Astrocyte (in vitro differentiated cells and primary cell): Measurements from ENCODE around the gene RPS27A. TPM values are rescaled to one million over a fixed set of nuclear protein-coding genes. Genes with fewer than 3 reads are reported as not detected.

Source experiments
- DNase-seq: peaks from one replicate; pipeline ENCODE4 v3.0.0-alpha.2; 2010; ENCODE audit warnings: low read depth
- FAIRE-seq: peaks from 2 replicates; lab custom pipeline; 2011; peaks lifted over from hg19 to GRCh38; lab: Jason Lieb, UNC
- H2AFZ ChIP-seq: 2 replicates; pipeline ENCODE4 v1.6.0; 2012; ENCODE audit warnings: low read depth, low read length, inconsistent platforms
- H3K27ac ChIP-seq: 2 replicates; pipeline ENCODE4 v1.5.1; 2011; ENCODE audit warnings: low read depth, low read length, inconsistent platforms
- H3K27me3 ChIP-seq: 2 replicates; pipeline ENCODE4 v1.6.0; 2011; ENCODE audit warnings: low read length, inconsistent platforms; ENCODE audit not compliant: insufficient read depth
- H3K36me3 ChIP-seq: 2 replicates; pipeline ENCODE4 v1.5.1; 2011; ENCODE audit warnings: low read length, inconsistent platforms; ENCODE audit not compliant: insufficient read depth
- H3K4me1 ChIP-seq: 2 replicates; pipeline ENCODE4 v1.5.1; 2011; ENCODE audit warnings: low read length, inconsistent platforms; ENCODE audit not compliant: insufficient read depth
- H3K4me2 ChIP-seq: 2 replicates; pipeline ENCODE4 v1.6.0; 2012; ENCODE audit warnings: low read length, inconsistent platforms
- H3K4me3 ChIP-seq: 2 replicates; pipeline ENCODE4 v1.5.1; 2011; ENCODE audit warnings: low read depth, mild to moderate bottlenecking, low read length, inconsistent platforms; ENCODE audit not compliant: insufficient read depth
- H3K79me2 ChIP-seq: 2 replicates; pipeline ENCODE4 v1.6.0; 2012; ENCODE audit warnings: mild to moderate bottlenecking, low read length, inconsistent platforms; ENCODE audit not compliant: insufficient read depth
- H3K9ac ChIP-seq: 2 replicates; pipeline ENCODE4 v1.6.0; 2012; ENCODE audit warnings: mild to moderate bottlenecking, low read length, inconsistent platforms
- H3K9me3 ChIP-seq: 2 replicates; pipeline ENCODE4 v1.5.1; 2012; ENCODE audit warnings: low read depth, mild to moderate bottlenecking, low read length, inconsistent platforms; ENCODE audit not compliant: insufficient read depth
- H4K20me1 ChIP-seq: 2 replicates; pipeline ENCODE4 v1.6.0; 2012; ENCODE audit warnings: low read length, inconsistent platforms; ENCODE audit not compliant: insufficient read depth
- H3K27ac Mint-ChIP-seq: one replicate; pipeline ENCODE4 v1.8.0; 2021; ENCODE audit warnings: mild to moderate bottlenecking, mixed read lengths; ENCODE audit not compliant: unreplicated experiment
- H3K27me3 Mint-ChIP-seq: one replicate; pipeline ENCODE4 v1.8.0; 2021; ENCODE audit warnings: low read depth, mixed read lengths; ENCODE audit not compliant: unreplicated experiment
- H3K36me3 Mint-ChIP-seq: one replicate; pipeline ENCODE4 v1.8.0; 2021; ENCODE audit warnings: low read depth, mixed read lengths; ENCODE audit not compliant: unreplicated experiment
- H3K4me1 Mint-ChIP-seq: one replicate; pipeline ENCODE4 v1.8.0; 2021; ENCODE audit warnings: low read depth, mixed read lengths; ENCODE audit not compliant: unreplicated experiment
- H3K4me3 Mint-ChIP-seq: one replicate; pipeline ENCODE4 v1.8.0; 2021; ENCODE audit warnings: mild to moderate bottlenecking, moderate library complexity, mixed read lengths; ENCODE audit not compliant: unreplicated experiment
- H3K9me3 Mint-ChIP-seq: one replicate; pipeline ENCODE4 v1.8.0; 2021; ENCODE audit warnings: mild to moderate bottlenecking, mixed read lengths; ENCODE audit not compliant: unreplicated experiment
- CTCF ChIP-seq: IDR thresholded peaks from 2 replicates; pipeline ENCODE4 v1.5.1; 2011; ENCODE audit warnings: low read depth, mild to moderate bottlenecking, inconsistent platforms, low read length, moderate library complexity; ENCODE audit not compliant: insufficient read depth
- EZH2 ChIP-seq: IDR thresholded peaks from 2 replicates; pipeline ENCODE4 v1.6.1; 2012; ENCODE audit warnings: mild to moderate bottlenecking, low read length, inconsistent platforms; ENCODE audit not compliant: insufficient read depth
- total RNA-seq: library from RNA; stranded (reverse); gene quantifications from 2 replicates; pipeline ENCODE4 v1.2.1, GENCODE V29; 2021

Gene RPS27A
- total RNA-seq, 1 donor from 2014 or later: 840 TPM

DNA sequence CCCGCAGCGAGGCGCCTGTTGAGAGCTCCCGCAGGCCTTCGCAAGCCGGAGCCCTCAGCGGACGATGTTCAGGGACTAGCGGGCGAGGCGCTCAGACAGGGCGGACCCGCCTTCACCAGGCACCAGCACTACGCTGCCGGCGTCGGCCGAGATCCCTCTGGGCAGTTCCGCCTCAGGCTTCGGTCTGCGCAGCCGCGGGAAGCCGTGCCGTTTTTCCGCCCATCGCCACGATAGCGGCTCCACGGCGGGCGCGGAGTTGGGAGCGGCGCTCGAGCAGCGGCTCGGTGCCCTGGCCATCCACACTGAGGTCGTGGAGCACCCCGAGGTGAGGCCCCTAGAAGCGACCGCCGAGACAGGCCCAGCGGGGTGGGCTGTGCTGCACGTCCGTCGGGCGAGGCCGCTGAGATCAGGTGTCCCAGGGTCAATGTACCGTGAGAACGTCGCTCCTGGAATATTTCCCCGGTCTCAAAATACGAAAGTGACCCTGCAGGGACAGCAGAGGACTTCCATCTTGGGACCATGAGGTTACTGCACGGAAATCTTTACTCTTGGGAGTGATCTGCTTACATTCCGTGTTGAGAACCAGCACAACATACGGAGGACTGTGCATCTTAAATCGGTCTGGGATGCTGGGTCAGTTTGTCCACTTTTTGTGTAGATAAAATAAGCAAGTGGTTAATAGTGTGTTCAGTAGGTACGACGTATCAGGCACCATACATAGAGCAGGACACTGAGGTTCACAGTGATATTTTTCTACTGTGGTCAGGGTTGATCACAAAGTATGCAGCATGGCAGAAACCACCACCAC is 49.8 kb downstream of the RPS27A start:
- peak; percentile 80 for DNase-seq
- H3K27me3 Mint-ChIP-seq: no peaks in the 10 kb centered on the region
- Histone ChIP-seq H3K4me3 (peak overlapping the region; percentile 81), H3K27me3 (no peaks in the 10 kb centered on the region), H2AFZ (peak overlapping the region; percentile 91), H3K9ac (peak overlapping the region; percentile 85), H4K20me1 (no peaks in the 10 kb centered on the region), H3K36me3 (no peaks in the 10 kb centered on the region), H3K4me1 (peaks cover 9% of the 10 kb centered on the region), H3K9me3 (no peaks in the 10 kb centered on the region), H3K79me2 (peaks cover 5% of the 10 kb centered on the region), H3K27ac (peak overlapping the region; percentile 56), H3K4me2 (peak overlapping the region; percentile 93)
- peaks cover 16% of the 10 kb centered on the region for H3K4me1 Mint-ChIP-seq
- TF ChIP-seq CTCF: no peak
- TF ChIP-seq EZH2: no peak
- no peaks in the 10 kb centered on the region for H3K9me3 Mint-ChIP-seq
- H3K4me3 Mint-ChIP-seq: peak overlapping the region; percentile 84
- FAIRE-seq: no peak
- H3K36me3 Mint-ChIP-seq: peaks cover 7% of the 10 kb centered on the region
- H3K27ac Mint-ChIP-seq: peak overlapping the region; percentile 80

GRCh38 chr2:55283083-55283482 is 50.6 kb downstream of the RPS27A start:
- H3K9me3 Mint-ChIP-seq: no peaks in the 10 kb centered on the region
- TF ChIP-seq EZH2 (no peak), CTCF (no peak)
- peaks cover 9% of the 10 kb centered on the region for H3K4me1 ChIP-seq
- peaks cover 16% of the 10 kb centered on the region for H3K4me1 Mint-ChIP-seq
- no peaks in the 10 kb centered on the region for H3K27me3 Mint-ChIP-seq
- DNase-seq (no peak), FAIRE-seq (no peak)
- peak overlapping the region; percentile 84 for H3K4me3 Mint-ChIP-seq
- H3K9ac ChIP-seq: no peak overlapping the region
- H3K27ac ChIP-seq: no peak overlapping the region
- H3K36me3 ChIP-seq: no peaks in the 10 kb centered on the region
- H3K9me3 ChIP-seq: no peaks in the 10 kb centered on the region
- H3K27me3 ChIP-seq: no peaks in the 10 kb centered on the region
- no peak overlapping the region for H3K27ac Mint-ChIP-seq
- no peak overlapping the region for H2AFZ ChIP-seq
- peaks cover 5% of the 10 kb centered on the region for H3K79me2 ChIP-seq
- no peaks in the 10 kb centered on the region for H4K20me1 ChIP-seq
- H3K4me3 ChIP-seq: no peak overlapping the region
- peak overlapping the region; percentile 93 for H3K4me2 ChIP-seq
- peaks cover 7% of the 10 kb centered on the region for H3K36me3 Mint-ChIP-seq

Other genes with a start within 250 kb of the RPS27A start
- gene RTN4, start 182.2 kb upstream of the RPS27A start, total RNA-seq: 509 and 541 TPM in 2 replicates
- 16.5 and 17.5 TPM in 2 replicates for gene CLHC1, start 395 bp upstream of the RPS27A start, total RNA-seq
- gene MTIF2, start 36.5 kb downstream of the RPS27A start, total RNA-seq: 23.1 and 25.2 TPM in 2 replicates
- 66.7 and 74.6 TPM in 2 replicates for gene CCDC88A, start 187.2 kb downstream of the RPS27A start, total RNA-seq